Chondrocyte (in vitro differentiated cells): ENCODE measurements around the gene BIRC3. TPM values are rescaled to one million over a fixed set of nuclear protein-coding genes. Genes with fewer than 3 reads are reported as not detected.
A peak's percentile ranks its signal among the peaks of the same experiment; 100 is the strongest.
"Not testable (repeated sequence)": the region's sequence is repeated elsewhere in the genome, so short reads cannot be mapped to it uniquely, and the experiment has no call there.

Experiments
- DNase-seq: peaks from one replicate; pipeline ENCODE4 v3.0.0; 2021; ENCODE audit warnings: mixed read lengths, low spot score
- H3K27ac Mint-ChIP-seq: one replicate; pipeline ENCODE4 v1.8.0; 2021; ENCODE audit warnings: mild to moderate bottlenecking, moderate library complexity, mixed read lengths; ENCODE audit not compliant: unreplicated experiment
- H3K27me3 Mint-ChIP-seq: 2 replicates; pipeline ENCODE4 v1.8.0; 2021; ENCODE audit warnings: low read depth, mixed read lengths
- H3K36me3 Mint-ChIP-seq: 2 replicates; pipeline ENCODE4 v1.8.0; 2021; ENCODE audit warnings: low read depth, mixed read lengths
- H3K4me1 Mint-ChIP-seq: 2 replicates; pipeline ENCODE4 v1.8.0; 2021; ENCODE audit warnings: low read depth, mild to moderate bottlenecking, mixed read lengths
- H3K4me3 Mint-ChIP-seq: one replicate; pipeline ENCODE4 v1.8.0; 2021; ENCODE audit warnings: mild to moderate bottlenecking, moderate library complexity, mixed read lengths; ENCODE audit not compliant: unreplicated experiment
- H3K9me3 Mint-ChIP-seq: 2 replicates; pipeline ENCODE4 v1.8.0; 2021; ENCODE audit warnings: low read depth, mixed read lengths
- CTCF ChIP-seq: fragments of 200-600 bp; sonication (generic); IDR thresholded peaks from 2 replicates; pipeline ENCODE4 v1.5.0; 2021; ENCODE audit warnings: antibody characterized with exemption, mild to moderate bottlenecking, moderate library complexity
- total RNA-seq: library from RNA; stranded (reverse); gene quantifications from 3 replicates; pipeline ENCODE4 v1.2.1, GENCODE V29; 2021

BIRC3 gene
- total RNA-seq, 1 donor from 2014 or later: 0.40 TPM

DNA sequence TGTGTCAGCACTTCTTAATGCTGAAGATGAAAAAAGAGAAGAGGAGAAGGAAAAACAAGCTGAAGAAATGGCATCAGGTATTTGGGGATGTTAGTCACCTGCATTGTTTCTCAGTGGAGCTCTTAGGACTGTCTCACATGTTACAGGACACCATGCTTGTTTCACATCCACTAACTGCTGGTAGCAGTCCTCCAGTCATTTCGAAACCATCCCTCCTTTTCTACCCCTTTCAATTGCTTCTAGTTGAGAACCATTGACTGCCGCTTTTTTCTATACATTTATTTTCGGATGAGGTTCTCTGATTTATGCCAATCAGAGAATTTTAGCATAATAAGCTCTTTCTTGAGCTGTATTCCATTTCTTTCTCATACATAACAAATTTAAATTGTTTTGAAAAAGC is 51.2 kb downstream of the BIRC3 start:
- Mint-ChIP-seq H3K27ac (no peak overlapping the region), H3K27me3 (no peaks in the 10 kb centered on the region), H3K9me3 (no peaks in the 10 kb centered on the region), H3K36me3 (peaks cover 25% of the 10 kb centered on the region), H3K4me3 (no peak overlapping the region), H3K4me1 (peaks cover 2% of the 10 kb centered on the region)
- DNase-seq: no peak
- TF ChIP-seq CTCF: no peak

GRCh38 chr11:102374633-102375424 is 57.5 kb downstream of the BIRC3 start:
- Mint-ChIP-seq H3K4me1 (peaks cover 22% of the 10 kb centered on the region), H3K27ac (peak overlapping the region; percentile 5), H3K36me3 (peaks cover 24% of the 10 kb centered on the region)
- H3K9me3 Mint-ChIP-seq, DNase-seq, H3K27me3 Mint-ChIP-seq, H3K4me3 Mint-ChIP-seq: not testable (repeated sequence)

- peaks cover 29% of the 10 kb centered on the region for H3K36me3 Mint-ChIP-seq
- H3K4me1 Mint-ChIP-seq: peaks cover 22% of the 10 kb centered on the region
- H3K27ac Mint-ChIP-seq: no peak overlapping the region
- H3K27me3 Mint-ChIP-seq: no peaks in the 10 kb centered on the region
- H3K9me3 Mint-ChIP-seq: no peaks in the 10 kb centered on the region
- no peak overlapping the region for H3K4me3 Mint-ChIP-seq
- TF ChIP-seq CTCF: no peak
- no peak for DNase-seq
Observed at GRCh38 chr11:102375720-102376399, 58.6 kb downstream of the BIRC3 start.

DNA sequence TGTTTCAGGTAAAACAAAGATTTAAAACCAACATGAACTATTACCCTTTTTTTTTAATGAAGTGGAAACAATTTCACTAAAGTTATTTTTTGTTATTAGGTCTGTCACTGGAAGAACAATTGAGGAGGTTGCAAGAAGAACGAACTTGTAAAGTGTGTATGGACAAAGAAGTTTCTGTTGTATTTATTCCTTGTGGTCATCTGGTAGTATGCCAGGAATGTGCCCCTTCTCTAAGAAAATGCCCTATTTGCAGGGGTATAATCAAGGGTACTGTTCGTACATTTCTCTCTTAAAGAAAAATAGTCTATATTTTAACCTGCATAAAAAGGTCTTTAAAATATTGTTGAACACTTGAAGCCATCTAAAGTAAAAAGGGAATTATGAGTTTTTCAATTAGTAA is 60.6 kb downstream of the BIRC3 start:
- Mint-ChIP-seq H3K4me3 (no peak overlapping the region), H3K4me1 (peaks cover 22% of the 10 kb centered on the region), H3K9me3 (no peaks in the 10 kb centered on the region), H3K36me3 (peaks cover 33% of the 10 kb centered on the region), H3K27ac (no peak overlapping the region), H3K27me3 (no peaks in the 10 kb centered on the region)
- DNase-seq: no peak
- no peak for TF ChIP-seq CTCF

GRCh38 chr11:102378818-102379217 is 61.5 kb downstream of the BIRC3 start:
- no peaks in the 10 kb centered on the region for H3K9me3 Mint-ChIP-seq

More at GRCh38 chr11:102378818-102379217, 61.5 kb downstream of the BIRC3 start:
- H3K4me3 Mint-ChIP-seq: no peak overlapping the region
- H3K36me3 Mint-ChIP-seq: peaks cover 32% of the 10 kb centered on the region
- H3K4me1 Mint-ChIP-seq: peaks cover 31% of the 10 kb centered on the region
- DNase-seq: no peak
- no peaks in the 10 kb centered on the region for H3K27me3 Mint-ChIP-seq
- TF ChIP-seq CTCF: no peak
- H3K27ac Mint-ChIP-seq: no peak overlapping the region
